ENCODE measurements around the gene RP9.

The RP9 gene

GRCh38 chr7:33089142-33089541 is 20.1 kb downstream of the RP9 start:
- Mint-ChIP-seq H3K27me3 (ENCODE audit: low read depth) (peaks cover 3% of the 10 kb centered on the region), H3K9me3 (peaks cover 3% of the 10 kb centered on the region), H3K4me3 (no peak overlapping the region), H3K27ac (no peak overlapping the region), H3K36me3 (ENCODE audit: low read depth) (peaks cover 4% of the 10 kb centered on the region), H3K4me1 (ENCODE audit: low read depth) (no peaks in the 10 kb centered on the region)

- Mint-ChIP-seq H3K4me3 (no peak overlapping the region), H3K27me3 (ENCODE audit: low read depth) (peaks cover 3% of the 10 kb centered on the region), H3K36me3 (ENCODE audit: low read depth) (peaks cover 3% of the 10 kb centered on the region), H3K27ac (no peak overlapping the region), H3K4me1 (ENCODE audit: low read depth) (no peaks in the 10 kb centered on the region), H3K9me3 (peaks cover 3% of the 10 kb centered on the region)
Measured at GRCh38 chr7:33087858-33088257, 21.3 kb downstream of the RP9 start.

- peaks cover 3% of the 10 kb centered on the region for H3K27me3 Mint-ChIP-seq (ENCODE audit: low read depth)
- H3K4me3 Mint-ChIP-seq, result no peak overlapping the region
- no peak overlapping the region for H3K27ac Mint-ChIP-seq
- no peaks in the 10 kb centered on the region for H3K36me3 Mint-ChIP-seq (ENCODE audit: low read depth)
- H3K9me3 Mint-ChIP-seq, result peaks cover 3% of the 10 kb centered on the region
- no peaks in the 10 kb centered on the region for H3K4me1 Mint-ChIP-seq (ENCODE audit: low read depth)
Measured at GRCh38 chr7:33087356-33087755, 21.8 kb downstream of the RP9 start.

GRCh38 chr7:33079763-33080690 is 29.2 kb downstream of the RP9 start:
- Mint-ChIP-seq H3K9me3 (no peaks in the 10 kb centered on the region), H3K4me3 (no peak overlapping the region), H3K4me1 (ENCODE audit: low read depth) (no peaks in the 10 kb centered on the region), H3K27ac (no peak overlapping the region), H3K36me3 (ENCODE audit: low read depth) (no peaks in the 10 kb centered on the region), H3K27me3 (ENCODE audit: low read depth) (peaks cover 22% of the 10 kb centered on the region)

- H3K4me1 Mint-ChIP-seq (ENCODE audit: low read depth), result no peaks in the 10 kb centered on the region
- H3K27ac Mint-ChIP-seq, result no peak overlapping the region
- no peaks in the 10 kb centered on the region for H3K9me3 Mint-ChIP-seq
- H3K4me3 Mint-ChIP-seq, result no peak overlapping the region
- peaks cover 26% of the 10 kb centered on the region for H3K27me3 Mint-ChIP-seq (ENCODE audit: low read depth)
- no peaks in the 10 kb centered on the region for H3K36me3 Mint-ChIP-seq (ENCODE audit: low read depth)
Measured at GRCh38 chr7:33079096-33079495, 30.1 kb downstream of the RP9 start.

- no peaks in the 10 kb centered on the region for H3K4me1 Mint-ChIP-seq (ENCODE audit: low read depth)
- H3K36me3 Mint-ChIP-seq (ENCODE audit: low read depth), result no peaks in the 10 kb centered on the region
- peaks cover 26% of the 10 kb centered on the region for H3K27me3 Mint-ChIP-seq (ENCODE audit: low read depth)
- peaks cover 5% of the 10 kb centered on the region for H3K9me3 Mint-ChIP-seq
- H3K4me3 Mint-ChIP-seq, result no peak overlapping the region
- H3K27ac Mint-ChIP-seq, result no peak overlapping the region
Measured at GRCh38 chr7:33076737-33077136, 32.5 kb downstream of the RP9 start.

- Mint-ChIP-seq H3K9me3 (peaks cover 12% of the 10 kb centered on the region), H3K4me3 (no peak overlapping the region), H3K4me1 (ENCODE audit: low read depth) (no peaks in the 10 kb centered on the region), H3K36me3 (ENCODE audit: low read depth) (no peaks in the 10 kb centered on the region), H3K27ac (no peak overlapping the region), H3K27me3 (ENCODE audit: low read depth) (peaks cover 29% of the 10 kb centered on the region)
Measured at GRCh38 chr7:33075818-33076518, 33.2 kb downstream of the RP9 start.

- no peak overlapping the region for H3K4me3 Mint-ChIP-seq
- peaks cover 26% of the 10 kb centered on the region for H3K9me3 Mint-ChIP-seq
- no peaks in the 10 kb centered on the region for H3K36me3 Mint-ChIP-seq (ENCODE audit: low read depth)
- H3K27me3 Mint-ChIP-seq (ENCODE audit: low read depth), result peaks cover 19% of the 10 kb centered on the region
- H3K4me1 Mint-ChIP-seq (ENCODE audit: low read depth), result no peaks in the 10 kb centered on the region
- H3K27ac Mint-ChIP-seq, result no peak overlapping the region
Measured at GRCh38 chr7:33073243-33073642, 36.0 kb downstream of the RP9 start.

GRCh38 chr7:33072471-33072870 is 36.7 kb downstream of the RP9 start:
- Mint-ChIP-seq H3K27ac (no peak overlapping the region), H3K9me3 (peaks cover 26% of the 10 kb centered on the region), H3K4me1 (ENCODE audit: low read depth) (no peaks in the 10 kb centered on the region), H3K4me3 (no peak overlapping the region), H3K36me3 (ENCODE audit: low read depth) (no peaks in the 10 kb centered on the region), H3K27me3 (ENCODE audit: low read depth) (peaks cover 19% of the 10 kb centered on the region)

- Mint-ChIP-seq H3K9me3 (peaks cover 39% of the 10 kb centered on the region), H3K4me3 (no peak overlapping the region), H3K36me3 (ENCODE audit: low read depth) (peaks cover 4% of the 10 kb centered on the region), H3K4me1 (ENCODE audit: low read depth) (no peaks in the 10 kb centered on the region), H3K27ac (no peak overlapping the region), H3K27me3 (ENCODE audit: low read depth) (peaks cover 31% of the 10 kb centered on the region)
Measured at GRCh38 chr7:33070831-33071230, 38.4 kb downstream of the RP9 start.

GRCh38 chr7:33070277-33070676 is 38.9 kb downstream of the RP9 start:
- Mint-ChIP-seq H3K9me3 (peaks cover 44% of the 10 kb centered on the region), H3K4me3 (no peak overlapping the region), H3K27ac (no peak overlapping the region), H3K4me1 (ENCODE audit: low read depth) (no peaks in the 10 kb centered on the region), H3K27me3 (ENCODE audit: low read depth) (peaks cover 30% of the 10 kb centered on the region), H3K36me3 (ENCODE audit: low read depth) (peaks cover 6% of the 10 kb centered on the region)

- Mint-ChIP-seq H3K9me3 (peaks cover 54% of the 10 kb centered on the region), H3K27me3 (ENCODE audit: low read depth) (peaks cover 20% of the 10 kb centered on the region), H3K4me3 (no peak overlapping the region), H3K4me1 (ENCODE audit: low read depth) (peaks cover 8% of the 10 kb centered on the region), H3K27ac (no peak overlapping the region), H3K36me3 (ENCODE audit: low read depth) (peaks cover 7% of the 10 kb centered on the region)
Measured at GRCh38 chr7:33067921-33068320, 41.3 kb downstream of the RP9 start.

- Mint-ChIP-seq H3K9me3 (peaks cover 49% of the 10 kb centered on the region), H3K27ac (no peak overlapping the region), H3K27me3 (ENCODE audit: low read depth) (peaks cover 20% of the 10 kb centered on the region), H3K36me3 (ENCODE audit: low read depth) (peaks cover 7% of the 10 kb centered on the region), H3K4me3 (no peak overlapping the region), H3K4me1 (ENCODE audit: low read depth) (peaks cover 8% of the 10 kb centered on the region)
Measured at GRCh38 chr7:33066771-33067170, 42.4 kb downstream of the RP9 start.

GRCh38 chr7:33065981-33066380 is 43.2 kb downstream of the RP9 start:
- H3K4me3 Mint-ChIP-seq, result no peak overlapping the region
- no peak overlapping the region for H3K27ac Mint-ChIP-seq
- H3K9me3 Mint-ChIP-seq, result peaks cover 42% of the 10 kb centered on the region
- peaks cover 7% of the 10 kb centered on the region for H3K36me3 Mint-ChIP-seq (ENCODE audit: low read depth)
- peaks cover 17% of the 10 kb centered on the region for H3K27me3 Mint-ChIP-seq (ENCODE audit: low read depth)
- H3K4me1 Mint-ChIP-seq (ENCODE audit: low read depth), result peaks cover 10% of the 10 kb centered on the region
